PC-3 (cell line): ENCODE data around the gene RPL37A. TPM values are rescaled to one million over a fixed set of nuclear protein-coding genes. Genes with fewer than 3 reads are reported as not detected.

Source experiments
- ATAC-seq: fragments of 200-7000 bp; cut with Tn5 transposase; 2 replicates; pipeline ENCODE4 v1.9.1; 2020; ENCODE audit warnings: mild to moderate bottlenecking, moderate library complexity
- BruUV-seq: library from RNA; stranded (reverse); fragments of 400-500 nt; replicated peaks from 2 replicates; lab custom pipeline; 2021; lab: Mats Ljungman, UMichigan
- CTCF ChIA-PET: fragments of 300-600 bp; sonication (Branson Sonifier 250); formaldehyde crosslinking; loops from one replicate; lab custom pipeline; 2022; ENCODE audit warnings: antibody characterized with exemption; lab: Charles Lee
- POLR2A ChIA-PET: fragments of 300-600 bp; sonication (Branson Sonifier 250); formaldehyde crosslinking; loops from one replicate; lab custom pipeline; 2022; ENCODE audit warnings: antibody characterized with exemption; ENCODE audit not compliant: unreplicated experiment; lab: Charles Lee
- DNase-seq: peaks from one replicate; pipeline ENCODE4 v3.0.0-alpha.2; 2015
- H2AFZ ChIP-seq: fragments of 300-600 bp; sonication (generic); 2 replicates; pipeline ENCODE4 v1.6.0; 2016; ENCODE audit warnings: antibody characterized with exemption, low read length
- H3F3A ChIP-seq: fragments of 300-600 bp; sonication (generic); one replicate; pipeline ENCODE4 v1.6.0; 2017; ENCODE audit warnings: antibody characterized with exemption, low read length, control low read depth, mild to moderate bottlenecking; ENCODE audit not compliant: unreplicated experiment
- H3K27ac ChIP-seq: fragments of 300-600 bp; sonication (generic); 2 replicates; pipeline ENCODE4 v1.5.1; 2016; ENCODE audit warnings: mild to moderate bottlenecking, low read length
- H3K27me3 ChIP-seq: fragments of 300-600 bp; sonication (generic); 2 replicates; pipeline ENCODE4 v1.6.1; 2016; ENCODE audit warnings: low read length, mixed read lengths
- H3K36me3 ChIP-seq: fragments of 300-600 bp; sonication (generic); 2 replicates; pipeline ENCODE4 v1.6.1; 2016; ENCODE audit warnings: low read depth, mixed run types, low read length, mixed read lengths
- H3K4me1 ChIP-seq: fragments of 300-600 bp; sonication (generic); 2 replicates; pipeline ENCODE4 v1.5.1; 2016; ENCODE audit warnings: low read length; ENCODE audit not compliant: insufficient read depth
- H3K4me2 ChIP-seq: fragments of 300-600 bp; sonication (generic); 2 replicates; pipeline ENCODE4 v1.6.0; 2016; ENCODE audit warnings: low read length
- H3K4me3 ChIP-seq: fragments of 300-600 bp; sonication (generic); 2 replicates; pipeline ENCODE4 v1.5.1; 2016; ENCODE audit warnings: mild to moderate bottlenecking, low read length, mixed read lengths
- H3K79me2 ChIP-seq: fragments of 300-600 bp; sonication (generic); 2 replicates; pipeline ENCODE4 v1.6.1; 2017; ENCODE audit warnings: low read length, mixed read lengths
- H3K9ac ChIP-seq: fragments of 300-600 bp; sonication (generic); 2 replicates; pipeline ENCODE4 v1.6.0; 2016; ENCODE audit warnings: mild to moderate bottlenecking, low read length
- H3K9me2 ChIP-seq: fragments of 300-600 bp; sonication (generic); replicated peaks from 2 replicates; pipeline ENCODE4 v1.6.1; 2016; ENCODE audit warnings: mixed run types, low read length, mixed read lengths
- H3K9me3 ChIP-seq: fragments of 300-600 bp; sonication (generic); 2 replicates; pipeline ENCODE4 v1.6.1; 2016; ENCODE audit warnings: low read length, mixed read lengths
- H4K20me1 ChIP-seq: fragments of 300-600 bp; sonication (generic); 2 replicates; pipeline ENCODE4 v1.6.1; 2016; ENCODE audit warnings: low read length, mixed read lengths
- EZH2 ChIP-seq: fragments of 300-600 bp; sonication (generic); IDR thresholded peaks from one replicate; pipeline ENCODE4 v1.6.1; 2017; ENCODE audit warnings: antibody characterized with exemption, mild to moderate bottlenecking, low read length; ENCODE audit not compliant: unreplicated experiment
- EZH2phosphoT487 ChIP-seq: fragments of 300-600 bp; sonication (generic); IDR thresholded peaks from 2 replicates; pipeline ENCODE4 v1.6.1; 2018; ENCODE audit warnings: mild to moderate bottlenecking, antibody characterized with exemption, low read length, borderline replicate concordance
- intact Hi-C: fragments of 100-400 bp; cut with micrococcal nuclease; formaldehyde crosslinking; loops from 2 replicates; pipeline ENCODE4 v1.9.0; 2023
- total RNA-seq: library from RNA; depleted of rRNA; stranded (reverse); fragments of >200 nt; gene quantifications from 2 replicates; pipeline ENCODE4 v1.2.3, GENCODE V29; 2014
- TF ChIP-seq, protein P1 (sequence below): fragments of 300-600 bp; sonication (generic); conservative IDR thresholded peaks from 2 replicates; pipeline ENCODE4 v1.5.1; 2017; ENCODE audit warnings: antibody characterized with exemption, low read depth, mild to moderate bottlenecking, low read length

The RPL37A gene
- total RNA-seq, 1 experiment from 2014 or later, result 2,472 TPM

DNA sequence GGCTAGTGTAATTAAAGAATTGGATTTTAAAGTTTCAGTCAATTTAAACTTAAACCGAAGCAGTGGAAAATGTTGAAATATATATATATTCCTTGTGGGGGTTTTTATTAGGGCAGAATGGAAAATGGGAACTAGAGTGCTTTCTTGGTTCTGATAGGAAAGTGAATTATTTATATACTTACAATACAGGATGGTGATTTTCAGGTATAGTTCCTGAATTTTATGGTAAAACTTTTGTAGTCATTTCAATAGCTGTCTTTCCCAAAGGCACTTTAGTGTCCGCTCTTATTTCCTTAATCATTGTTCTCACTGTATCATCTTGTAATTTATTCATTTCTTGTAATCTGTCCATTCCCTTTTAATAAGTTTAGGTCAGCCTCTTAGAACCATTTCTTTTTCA is 1.9 kb downstream of the RPL37A start:
- CTCF ChIA-PET, result no interaction called here
- peak overlapping the region; percentile 99 for H3K9ac ChIP-seq
- no TSS peak for BruUV-seq

DNA sequence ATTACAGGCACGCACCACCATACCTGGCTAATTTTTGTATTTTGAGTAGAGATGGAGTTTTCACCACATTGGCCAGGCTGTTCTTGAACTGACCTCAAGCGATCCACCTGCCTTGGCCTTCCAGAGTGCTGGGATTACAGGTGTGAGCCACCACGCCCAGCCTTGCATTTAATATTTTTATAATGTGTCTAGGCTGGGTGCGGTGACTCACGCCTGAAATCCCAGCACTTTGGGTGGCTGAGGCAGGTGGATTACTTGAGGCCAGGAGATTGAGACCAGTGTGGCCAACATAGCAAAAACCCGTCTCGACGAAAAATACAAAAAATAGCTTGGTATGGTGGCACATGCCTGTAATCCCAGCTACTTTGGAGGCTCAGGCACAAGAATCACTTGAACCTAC is 3.2 kb downstream of the RPL37A start:
- ATAC-seq, result no peak
- H3K4me1 ChIP-seq, result peaks cover 28% of the 10 kb centered on the region
- no peak for TF ChIP-seq EZH2phosphoT487
- TF ChIP-seq, protein P1, sequence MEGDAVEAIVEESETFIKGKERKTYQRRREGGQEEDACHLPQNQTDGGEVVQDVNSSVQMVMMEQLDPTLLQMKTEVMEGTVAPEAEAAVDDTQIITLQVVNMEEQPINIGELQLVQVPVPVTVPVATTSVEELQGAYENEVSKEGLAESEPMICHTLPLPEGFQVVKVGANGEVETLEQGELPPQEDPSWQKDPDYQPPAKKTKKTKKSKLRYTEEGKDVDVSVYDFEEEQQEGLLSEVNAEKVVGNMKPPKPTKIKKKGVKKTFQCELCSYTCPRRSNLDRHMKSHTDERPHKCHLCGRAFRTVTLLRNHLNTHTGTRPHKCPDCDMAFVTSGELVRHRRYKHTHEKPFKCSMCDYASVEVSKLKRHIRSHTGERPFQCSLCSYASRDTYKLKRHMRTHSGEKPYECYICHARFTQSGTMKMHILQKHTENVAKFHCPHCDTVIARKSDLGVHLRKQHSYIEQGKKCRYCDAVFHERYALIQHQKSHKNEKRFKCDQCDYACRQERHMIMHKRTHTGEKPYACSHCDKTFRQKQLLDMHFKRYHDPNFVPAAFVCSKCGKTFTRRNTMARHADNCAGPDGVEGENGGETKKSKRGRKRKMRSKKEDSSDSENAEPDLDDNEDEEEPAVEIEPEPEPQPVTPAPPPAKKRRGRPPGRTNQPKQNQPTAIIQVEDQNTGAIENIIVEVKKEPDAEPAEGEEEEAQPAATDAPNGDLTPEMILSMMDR, result no peak
- no peak for TF ChIP-seq EZH2
- H3K79me2 ChIP-seq, result peaks cover 52% of the 10 kb centered on the region
- POLR2A ChIA-PET, result no interaction called here
- H3K36me3 ChIP-seq, result peaks cover 63% of the 10 kb centered on the region
- no peak overlapping the region for H3K4me3 ChIP-seq
- no peak overlapping the region for H3K27ac ChIP-seq
- H3K9ac ChIP-seq, result no peak overlapping the region
- H4K20me1 ChIP-seq, result peaks cover 55% of the 10 kb centered on the region
- H3K9me2 ChIP-seq, result no peaks in the 10 kb centered on the region
- no peak for DNase-seq
- H3K9me3 ChIP-seq, result no peaks in the 10 kb centered on the region
- no peaks in the 10 kb centered on the region for H3F3A ChIP-seq
- H2AFZ ChIP-seq, result no peak overlapping the region
- intact Hi-C loops, result no loop called here
- CTCF ChIA-PET, result no interaction called here
- no TSS peak for BruUV-seq
- no peak overlapping the region for H3K4me2 ChIP-seq
- H3K27me3 ChIP-seq, result no peaks in the 10 kb centered on the region

More for the DNA sequence above, 1.9 kb downstream of the RPL37A start:
- ATAC-seq (no peak), DNase-seq (no peak)
- Histone ChIP-seq H3K4me3 (peak overlapping the region; percentile 83), H3K9me3 (no peaks in the 10 kb centered on the region), H3F3A (no peaks in the 10 kb centered on the region), H3K36me3 (peaks cover 56% of the 10 kb centered on the region), H3K4me1 (peaks cover 33% of the 10 kb centered on the region), H3K27me3 (no peaks in the 10 kb centered on the region), H3K27ac (no peak overlapping the region), H3K4me2 (peak overlapping the region; percentile 97), H3K79me2 (peaks cover 52% of the 10 kb centered on the region), H4K20me1 (peaks cover 55% of the 10 kb centered on the region), H3K9me2 (no peaks in the 10 kb centered on the region), H2AFZ (no peak overlapping the region)
- no peak for TF ChIP-seq EZH2
- no peak for TF ChIP-seq EZH2phosphoT487
- TF ChIP-seq, protein P1, result no peak
- intact Hi-C loops, result no loop called here
- POLR2A ChIA-PET, result no interaction called here

DNA sequence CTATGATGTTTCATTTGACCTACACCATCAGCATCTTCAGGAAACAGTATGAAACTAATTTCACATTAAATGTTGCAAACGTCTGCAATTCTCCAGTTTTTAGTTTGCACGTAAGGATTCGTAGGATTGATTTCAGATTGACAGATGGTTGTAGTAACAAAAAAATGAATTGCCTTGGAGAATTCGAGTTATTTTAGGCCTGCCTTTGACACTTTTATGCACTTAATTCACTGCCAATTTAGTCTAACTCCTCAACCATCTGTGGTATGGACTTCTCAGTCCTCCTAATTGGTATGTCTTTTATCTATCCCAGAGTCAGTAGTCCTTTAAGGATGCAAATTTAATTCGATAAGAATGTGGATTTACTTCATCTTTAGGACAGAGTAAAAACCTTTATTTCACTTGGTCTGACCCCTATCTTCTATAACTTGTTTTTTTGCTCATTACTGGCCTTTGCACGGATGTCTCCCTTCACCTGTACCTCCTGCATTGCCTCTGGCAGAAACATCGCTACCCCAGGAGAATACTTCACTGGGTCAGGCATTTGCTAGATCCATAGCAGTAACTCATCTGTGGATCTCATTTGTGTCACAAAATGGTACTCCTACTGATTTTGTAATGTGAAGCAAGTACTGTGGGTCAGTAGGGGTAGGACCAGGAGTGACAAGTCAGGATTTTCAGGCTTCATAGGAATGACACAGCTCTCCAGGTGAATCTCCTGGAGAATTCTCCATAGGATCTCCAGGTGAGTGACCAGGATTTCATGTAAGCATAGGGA is 3.9 kb downstream of the RPL37A start:
- Histone ChIP-seq H3K9ac (no peak overlapping the region), H4K20me1 (peaks cover 55% of the 10 kb centered on the region), H3K4me2 (no peak overlapping the region), H3K9me2 (no peaks in the 10 kb centered on the region), H3K79me2 (peaks cover 52% of the 10 kb centered on the region), H3F3A (no peaks in the 10 kb centered on the region), H2AFZ (no peak overlapping the region), H3K36me3 (peaks cover 63% of the 10 kb centered on the region), H3K4me3 (no peak overlapping the region), H3K27ac (no peak overlapping the region), H3K4me1 (peaks cover 28% of the 10 kb centered on the region), H3K27me3 (no peaks in the 10 kb centered on the region), H3K9me3 (no peaks in the 10 kb centered on the region)
- BruUV-seq, result no TSS peak
- ATAC-seq, result no peak
- intact Hi-C loops, result no loop called here
- DNase-seq, result no peak
- CTCF ChIA-PET, result no interaction called here
- POLR2A ChIA-PET, result no interaction called here
- TF ChIP-seq, protein P1, result no peak
- TF ChIP-seq EZH2, result no peak
- no peak for TF ChIP-seq EZH2phosphoT487
